ENCODE measurements around the gene PARD3.
"Not testable (repeated sequence)": the region's sequence is repeated elsewhere in the genome, so short reads cannot be mapped to it uniquely, and the experiment has no call there.

Gene PARD3

GRCh38 chr10:34854147-34854601 lies 39.1 kb upstream of the PARD3 start:
- no peak for TF ChIP-seq CTCF (IDR thresholded peaks at IDR 0.05; ENCODE audit: insufficient read depth, missing control alignments)
- DNase-seq (ENCODE audit: insufficient read length, low spot score) (no peak), FAIRE-seq (no peak)

- TF ChIP-seq CTCF (IDR thresholded peaks at IDR 0.05; ENCODE audit: insufficient read depth, missing control alignments), result no peak
- FAIRE-seq (no peak), DNase-seq (ENCODE audit: insufficient read length, low spot score) (no peak)
These were observed 38.3 kb upstream of the PARD3 start for GRCh38 chr10:34853357-34853756.

GRCh38 chr10:34850558-34850957 lies 35.5 kb upstream of the PARD3 start:
- DNase-seq (ENCODE audit: insufficient read length, low spot score) (no peak), FAIRE-seq (no peak)
- no peak for TF ChIP-seq CTCF (IDR thresholded peaks at IDR 0.05; ENCODE audit: insufficient read depth, missing control alignments)

- FAIRE-seq, result no peak
- no peak for DNase-seq (ENCODE audit: insufficient read length, low spot score)
- TF ChIP-seq CTCF (IDR thresholded peaks at IDR 0.05; ENCODE audit: insufficient read depth, missing control alignments), result no peak
These were observed 34.9 kb upstream of the PARD3 start for GRCh38 chr10:34850036-34850435.

- no peak for DNase-seq (ENCODE audit: insufficient read length, low spot score)
- FAIRE-seq, result no peak
- TF ChIP-seq CTCF (IDR thresholded peaks at IDR 0.05; ENCODE audit: insufficient read depth, missing control alignments), result no peak
These were observed 30.0 kb upstream of the PARD3 start for GRCh38 chr10:34845070-34845469.

GRCh38 chr10:34844448-34844847 lies 29.4 kb upstream of the PARD3 start:
- FAIRE-seq (no peak), DNase-seq (ENCODE audit: insufficient read length, low spot score) (no peak)
- TF ChIP-seq CTCF (IDR thresholded peaks at IDR 0.05; ENCODE audit: insufficient read depth, missing control alignments), result no peak

- not testable (repeated sequence) for FAIRE-seq; DNase-seq (ENCODE audit: insufficient read length, low spot score)
These were observed 28.4 kb upstream of the PARD3 start for GRCh38 chr10:34843470-34843869.

GRCh38 chr10:34838366-34838900 lies 23.3 kb upstream of the PARD3 start:
- no peak for TF ChIP-seq CTCF (IDR thresholded peaks at IDR 0.05; ENCODE audit: insufficient read depth, missing control alignments)
- no peak for DNase-seq (ENCODE audit: insufficient read length, low spot score)
- FAIRE-seq, result no peak

All from D721Med (cell line).